GM06990 (cell line): ENCODE data around the gene OGFOD3.
"Not testable (repeated sequence)": the region's sequence is repeated elsewhere in the genome, so short reads cannot be mapped to it uniquely, and the experiment has no call there.

Experiments
- DNase-seq: peaks from one replicate; pipeline ENCODE4 v3.0.0-alpha.2; 2011; ENCODE audit not compliant: insufficient read length; ENCODE audit errors: extremely low read depth
- H3K27me3 ChIP-seq: replicated peaks from 2 replicates; pipeline ENCODE4 v1.6.0; 2011; ENCODE audit warnings: low read length; ENCODE audit not compliant: control insufficient read depth, insufficient read depth
- H3K36me3 ChIP-seq: 2 replicates; pipeline ENCODE4 v1.5.1; 2011; ENCODE audit warnings: low read length; ENCODE audit not compliant: control insufficient read depth, insufficient read depth
- H3K4me3 ChIP-seq: replicated peaks from 2 replicates; pipeline ENCODE4 v1.5.1; 2011; ENCODE audit warnings: low read depth, mild to moderate bottlenecking, control low read depth, low read length
- TF ChIP-seq, protein P1 (sequence below): IDR thresholded peaks from 2 replicates; pipeline ENCODE4 v1.5.1; 2011; ENCODE audit warnings: low read length, control low read depth, mild to moderate bottlenecking, inconsistent platforms; ENCODE audit not compliant: insufficient read depth, poor library complexity, severe bottlenecking

OGFOD3 gene

GRCh38 chr17:82412535-82413520, 5.6 kb downstream of the OGFOD3 start:
- TF ChIP-seq, protein P1, sequence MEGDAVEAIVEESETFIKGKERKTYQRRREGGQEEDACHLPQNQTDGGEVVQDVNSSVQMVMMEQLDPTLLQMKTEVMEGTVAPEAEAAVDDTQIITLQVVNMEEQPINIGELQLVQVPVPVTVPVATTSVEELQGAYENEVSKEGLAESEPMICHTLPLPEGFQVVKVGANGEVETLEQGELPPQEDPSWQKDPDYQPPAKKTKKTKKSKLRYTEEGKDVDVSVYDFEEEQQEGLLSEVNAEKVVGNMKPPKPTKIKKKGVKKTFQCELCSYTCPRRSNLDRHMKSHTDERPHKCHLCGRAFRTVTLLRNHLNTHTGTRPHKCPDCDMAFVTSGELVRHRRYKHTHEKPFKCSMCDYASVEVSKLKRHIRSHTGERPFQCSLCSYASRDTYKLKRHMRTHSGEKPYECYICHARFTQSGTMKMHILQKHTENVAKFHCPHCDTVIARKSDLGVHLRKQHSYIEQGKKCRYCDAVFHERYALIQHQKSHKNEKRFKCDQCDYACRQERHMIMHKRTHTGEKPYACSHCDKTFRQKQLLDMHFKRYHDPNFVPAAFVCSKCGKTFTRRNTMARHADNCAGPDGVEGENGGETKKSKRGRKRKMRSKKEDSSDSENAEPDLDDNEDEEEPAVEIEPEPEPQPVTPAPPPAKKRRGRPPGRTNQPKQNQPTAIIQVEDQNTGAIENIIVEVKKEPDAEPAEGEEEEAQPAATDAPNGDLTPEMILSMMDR, result no peak
- DNase-seq, result no peak

DNA sequence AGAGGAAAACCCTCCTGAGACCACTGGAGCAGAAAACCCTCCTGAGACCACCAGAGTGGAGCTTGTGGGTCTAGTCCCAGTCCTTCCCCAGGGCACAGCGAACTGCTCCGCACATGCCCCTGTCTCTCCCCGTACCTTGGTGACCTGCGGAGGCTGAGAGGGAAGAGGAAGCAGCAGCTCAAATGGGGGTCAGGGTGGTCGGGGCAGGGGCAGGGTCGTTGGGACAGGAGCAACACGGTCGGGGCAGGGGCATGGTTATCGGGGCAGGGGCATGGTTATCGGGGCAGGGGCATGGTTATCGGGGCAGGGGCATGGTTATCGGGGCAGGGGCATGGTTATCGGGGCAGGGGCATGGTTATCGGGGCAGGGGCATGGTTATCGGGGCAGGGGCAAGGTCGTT, 6.3 kb downstream of the OGFOD3 start:
- not testable (repeated sequence) for DNase-seq, H3K4me3 ChIP-seq, H3K36me3 ChIP-seq, H3K27me3 ChIP-seq

More at GRCh38 chr17:82412535-82413520, 5.6 kb downstream of the OGFOD3 start:
- H3K36me3 ChIP-seq, result peaks cover 3% of the 10 kb centered on the region
- H3K4me3 ChIP-seq, result no peak overlapping the region
- no peaks in the 10 kb centered on the region for H3K27me3 ChIP-seq

DNA sequence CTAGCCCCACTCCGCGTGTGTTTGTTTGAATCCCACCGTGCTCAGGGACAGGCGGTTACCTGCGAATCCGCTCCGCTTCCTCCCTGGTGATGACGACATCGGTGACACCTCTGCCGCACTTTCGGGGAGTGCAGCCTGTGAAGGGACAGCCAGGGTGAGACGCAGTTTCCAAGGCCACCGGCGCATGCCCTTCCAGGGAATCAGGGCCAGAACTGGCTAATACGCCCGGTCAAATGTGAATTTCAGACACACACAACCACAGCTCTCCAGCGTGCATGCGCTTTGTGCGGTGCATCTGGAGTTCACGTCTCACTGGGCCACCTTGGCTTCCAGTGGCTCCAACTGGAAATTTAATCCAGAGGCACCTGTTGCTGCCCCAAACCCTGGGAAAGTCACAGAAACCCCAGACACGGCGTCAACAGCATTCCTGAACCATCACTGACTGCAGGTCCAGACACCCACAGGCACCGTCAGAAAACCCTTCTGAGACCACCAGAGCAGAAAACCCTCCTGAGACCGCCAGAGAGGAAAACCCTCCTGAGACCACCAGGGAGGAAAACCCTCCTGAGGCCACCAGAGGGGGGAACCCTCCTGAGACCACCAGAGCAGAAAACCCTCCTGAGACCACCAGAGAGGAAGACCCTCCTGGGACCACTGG, 6.9 kb downstream of the OGFOD3 start:
- no peak for DNase-seq
- H3K4me3 ChIP-seq, result no peak overlapping the region
- peaks cover 3% of the 10 kb centered on the region for H3K36me3 ChIP-seq
- TF ChIP-seq, protein P1, result no peak
- no peaks in the 10 kb centered on the region for H3K27me3 ChIP-seq

- Histone ChIP-seq H3K36me3 (peaks cover 5% of the 10 kb centered on the region), H3K27me3 (no peaks in the 10 kb centered on the region), H3K4me3 (no peak overlapping the region)
- TF ChIP-seq, protein P1, result no peak
- DNase-seq, result no peak
Measured at GRCh38 chr17:82410014-82410716, 8.2 kb downstream of the OGFOD3 start.

DNA sequence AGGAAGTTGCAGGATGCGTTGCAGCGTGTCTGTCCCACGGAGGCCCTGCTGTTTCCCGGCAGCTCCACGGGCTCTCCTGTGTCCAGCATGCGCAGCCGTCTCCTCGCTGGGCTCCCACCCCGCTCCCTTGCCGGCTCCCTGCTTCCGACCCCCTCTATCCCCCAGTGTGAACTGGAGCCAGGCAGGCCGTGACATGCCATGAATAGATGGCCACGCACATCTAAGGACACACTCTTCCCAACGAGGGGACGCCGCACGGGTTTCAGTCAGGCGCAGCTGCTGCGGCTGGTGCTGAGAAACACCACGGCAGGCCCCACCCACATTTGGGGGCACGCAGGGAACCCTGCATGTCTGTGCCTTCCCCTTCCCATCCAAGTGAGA, 9.5 kb downstream of the OGFOD3 start:
- Histone ChIP-seq H3K4me3 (no peak overlapping the region), H3K36me3 (peaks cover 6% of the 10 kb centered on the region), H3K27me3 (no peaks in the 10 kb centered on the region)
- TF ChIP-seq, protein P1, result no peak
- DNase-seq, result no peak
